A549 (cell line): ENCODE data around the gene CR1.
"Not testable (repeated sequence)": the region's sequence is repeated elsewhere in the genome, so short reads cannot be mapped to it uniquely, and the experiment has no call there.

Source experiments
- FOSL2 ChIP-seq, 2 experiments: fragments of 450-650 bp in 1 of 2; fragments of >200 bp in 1 of 2; sonication (Bioruptor Twin) in 1 of 2; formaldehyde crosslinking; IDR thresholded peaks; 2 replicates each; pipeline versions ENCODE4 v1.5.0 to v1.6.1; 2016 to 2020; ENCODE audit warnings: mild to moderate bottlenecking in 1 of 2, moderate library complexity in 1 of 2
- RCOR1 ChIP-seq: fragments of 150-350 bp; IDR thresholded peaks from 2 replicates; pipeline ENCODE4 v1.6.1; 2014; ENCODE audit warnings: antibody characterized with exemption, low read length, low read depth
- TF ChIP-seq, protein P1 (sequence below): IDR thresholded peaks from 2 replicates; pipeline ENCODE4 v1.6.1; 2012
- TF ChIP-seq, protein P2 (sequence below): fragments of >200 bp; sonication (Bioruptor Twin); formaldehyde crosslinking; IDR thresholded peaks from 3 replicates; pipeline ENCODE4 v1.5.1; 2016

DNA sequence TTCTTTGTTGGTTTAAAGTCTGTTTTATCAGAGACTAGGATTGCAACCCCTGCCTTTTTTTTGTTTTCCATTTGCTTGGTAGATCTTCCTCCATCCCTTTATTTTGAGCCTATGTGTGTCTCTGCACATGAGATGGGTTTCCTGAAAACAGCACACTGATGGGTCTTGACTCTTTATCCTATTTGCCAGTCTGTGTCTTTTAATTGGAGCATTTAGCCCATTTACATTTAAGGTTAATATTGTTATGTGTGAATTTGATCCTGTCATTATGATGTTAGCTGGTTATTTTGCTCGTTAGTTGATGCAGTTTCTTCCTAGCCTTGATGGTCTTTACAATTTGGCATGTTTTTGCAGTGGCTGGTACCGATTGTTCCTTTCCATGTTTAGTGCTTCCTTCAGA, 165.5 kb downstream of the CR1 start:
- not testable (repeated sequence) for TF ChIP-seq RCOR1; FOSL2 (IDR thresholded peaks at IDR 0.05); FOSL2 (CRISPR knock-in tag; IDR thresholded peaks at IDR 0.05)
- TF ChIP-seq, protein P1, sequence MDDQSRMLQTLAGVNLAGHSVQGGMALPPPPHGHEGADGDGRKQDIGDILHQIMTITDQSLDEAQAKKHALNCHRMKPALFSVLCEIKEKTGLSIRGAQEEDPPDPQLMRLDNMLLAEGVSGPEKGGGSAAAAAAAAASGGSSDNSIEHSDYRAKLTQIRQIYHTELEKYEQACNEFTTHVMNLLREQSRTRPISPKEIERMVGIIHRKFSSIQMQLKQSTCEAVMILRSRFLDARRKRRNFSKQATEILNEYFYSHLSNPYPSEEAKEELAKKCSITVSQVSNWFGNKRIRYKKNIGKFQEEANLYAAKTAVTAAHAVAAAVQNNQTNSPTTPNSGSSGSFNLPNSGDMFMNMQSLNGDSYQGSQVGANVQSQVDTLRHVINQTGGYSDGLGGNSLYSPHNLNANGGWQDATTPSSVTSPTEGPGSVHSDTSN: not testable (repeated sequence)
- TF ChIP-seq, protein P2, sequence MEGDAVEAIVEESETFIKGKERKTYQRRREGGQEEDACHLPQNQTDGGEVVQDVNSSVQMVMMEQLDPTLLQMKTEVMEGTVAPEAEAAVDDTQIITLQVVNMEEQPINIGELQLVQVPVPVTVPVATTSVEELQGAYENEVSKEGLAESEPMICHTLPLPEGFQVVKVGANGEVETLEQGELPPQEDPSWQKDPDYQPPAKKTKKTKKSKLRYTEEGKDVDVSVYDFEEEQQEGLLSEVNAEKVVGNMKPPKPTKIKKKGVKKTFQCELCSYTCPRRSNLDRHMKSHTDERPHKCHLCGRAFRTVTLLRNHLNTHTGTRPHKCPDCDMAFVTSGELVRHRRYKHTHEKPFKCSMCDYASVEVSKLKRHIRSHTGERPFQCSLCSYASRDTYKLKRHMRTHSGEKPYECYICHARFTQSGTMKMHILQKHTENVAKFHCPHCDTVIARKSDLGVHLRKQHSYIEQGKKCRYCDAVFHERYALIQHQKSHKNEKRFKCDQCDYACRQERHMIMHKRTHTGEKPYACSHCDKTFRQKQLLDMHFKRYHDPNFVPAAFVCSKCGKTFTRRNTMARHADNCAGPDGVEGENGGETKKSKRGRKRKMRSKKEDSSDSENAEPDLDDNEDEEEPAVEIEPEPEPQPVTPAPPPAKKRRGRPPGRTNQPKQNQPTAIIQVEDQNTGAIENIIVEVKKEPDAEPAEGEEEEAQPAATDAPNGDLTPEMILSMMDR: not testable (repeated sequence)
